Measurements from ENCODE around the gene OR52N4.

OR52N4 gene

DNA sequence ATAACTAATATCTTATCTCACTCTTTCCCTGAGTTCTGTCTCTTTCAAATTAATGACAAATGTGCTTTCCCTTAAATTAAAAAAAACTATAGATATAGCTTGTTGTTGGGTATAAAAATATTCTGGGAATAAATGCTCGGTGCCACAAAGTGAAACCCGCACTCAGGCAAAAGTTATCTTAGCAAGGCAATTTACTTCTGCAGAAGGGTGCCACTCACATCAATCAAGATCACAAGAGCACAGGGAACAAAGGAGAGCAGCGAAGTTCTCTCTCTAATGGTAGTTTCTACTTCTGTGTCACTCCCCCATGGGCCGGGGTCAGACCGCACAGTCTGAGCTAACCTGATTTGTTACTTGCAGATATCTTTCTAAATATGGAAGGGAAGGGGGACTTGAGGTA, 49.9 kb downstream of the OR52N4 start:
- no peak for TF ChIP-seq ZFP30 (CRISPR knock-in tag; IDR thresholded peaks at IDR 0.05)
- no peak for TF ChIP-seq TOX (CRISPR knock-in tag; IDR thresholded peaks at IDR 0.05; ENCODE audit: borderline replicate concordance)
- TF ChIP-seq, protein P1, sequence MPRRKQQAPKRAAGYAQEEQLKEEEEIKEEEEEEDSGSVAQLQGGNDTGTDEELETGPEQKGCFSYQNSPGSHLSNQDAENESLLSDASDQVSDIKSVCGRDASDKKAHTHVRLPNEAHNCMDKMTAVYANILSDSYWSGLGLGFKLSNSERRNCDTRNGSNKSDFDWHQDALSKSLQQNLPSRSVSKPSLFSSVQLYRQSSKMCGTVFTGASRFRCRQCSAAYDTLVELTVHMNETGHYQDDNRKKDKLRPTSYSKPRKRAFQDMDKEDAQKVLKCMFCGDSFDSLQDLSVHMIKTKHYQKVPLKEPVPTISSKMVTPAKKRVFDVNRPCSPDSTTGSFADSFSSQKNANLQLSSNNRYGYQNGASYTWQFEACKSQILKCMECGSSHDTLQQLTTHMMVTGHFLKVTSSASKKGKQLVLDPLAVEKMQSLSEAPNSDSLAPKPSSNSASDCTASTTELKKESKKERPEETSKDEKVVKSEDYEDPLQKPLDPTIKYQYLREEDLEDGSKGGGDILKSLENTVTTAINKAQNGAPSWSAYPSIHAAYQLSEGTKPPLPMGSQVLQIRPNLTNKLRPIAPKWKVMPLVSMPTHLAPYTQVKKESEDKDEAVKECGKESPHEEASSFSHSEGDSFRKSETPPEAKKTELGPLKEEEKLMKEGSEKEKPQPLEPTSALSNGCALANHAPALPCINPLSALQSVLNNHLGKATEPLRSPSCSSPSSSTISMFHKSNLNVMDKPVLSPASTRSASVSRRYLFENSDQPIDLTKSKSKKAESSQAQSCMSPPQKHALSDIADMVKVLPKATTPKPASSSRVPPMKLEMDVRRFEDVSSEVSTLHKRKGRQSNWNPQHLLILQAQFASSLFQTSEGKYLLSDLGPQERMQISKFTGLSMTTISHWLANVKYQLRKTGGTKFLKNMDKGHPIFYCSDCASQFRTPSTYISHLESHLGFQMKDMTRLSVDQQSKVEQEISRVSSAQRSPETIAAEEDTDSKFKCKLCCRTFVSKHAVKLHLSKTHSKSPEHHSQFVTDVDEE (CRISPR knock-in tag; IDR thresholded peaks at IDR 0.05), result no peak
- TF ChIP-seq CSRNP3 (CRISPR knock-in tag; IDR thresholded peaks at IDR 0.05), result no peak
- no peak for ATAC-seq

Measured in SK-N-SH treated with all-trans-retinoic acid at 6 μM for 48 hours (cell line).